Activated CD8-positive, alpha-beta memory T cell treated with anti-CD3 and anti-CD28 coated beads, Interleukin-2, amount 50 U/mL, for 1 hour (primary cell): Measurements from ENCODE around the gene FBN3.
"Not testable (repeated sequence)": the region's sequence is repeated elsewhere in the genome, so short reads cannot be mapped to it uniquely, and the experiment has no call there.

Experiments used
- DNase-seq: peaks from one replicate; pipeline ENCODE4 v3.0.0-alpha.2; 2020; ENCODE audit errors: extremely low read depth

Gene FBN3

GRCh38 chr19:8149261-8150094 is at the start of gene FBN3:
FBN3 (minus strand) TSS chr19:8149592; CDS start chr19:8147480, 2,112 bp downstream.
- DNase-seq = no peak

DNA sequence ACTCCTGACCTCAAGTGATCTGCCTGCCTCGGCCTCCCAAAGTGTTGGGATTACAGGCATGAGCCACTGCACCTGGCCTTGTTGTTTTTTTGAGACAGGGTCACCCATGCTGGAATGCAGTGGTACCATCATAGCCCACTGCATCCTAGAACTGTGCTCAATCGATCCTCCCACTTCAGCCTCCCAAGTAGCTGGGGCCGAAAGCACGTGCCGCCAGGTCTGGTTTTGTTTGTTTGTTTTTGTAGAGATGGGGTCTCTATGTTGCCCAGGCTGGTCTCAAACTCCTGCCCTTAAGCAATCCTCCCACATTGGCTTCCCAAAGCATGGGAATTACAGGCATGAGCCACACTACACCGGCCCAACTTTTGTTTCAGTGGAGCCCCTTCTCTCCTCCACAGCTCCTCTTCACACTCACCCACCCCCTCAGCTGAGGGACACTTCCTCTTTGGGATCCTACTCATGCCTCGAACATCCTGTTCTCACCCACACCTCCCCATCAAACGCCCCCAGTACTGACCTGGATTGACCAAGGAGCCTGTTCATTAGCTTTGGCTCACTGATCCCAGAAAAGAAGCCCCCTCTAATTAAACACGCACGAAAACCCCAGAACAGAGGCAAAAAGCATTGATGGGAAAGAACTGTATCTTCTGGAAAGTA is 47.0 kb upstream of the FBN3 start:
- no peak for DNase-seq

- DNase-seq = no peak
These were observed 45.3 kb upstream of the FBN3 start for GRCh38 chr19:8194528-8195267.

DNA sequence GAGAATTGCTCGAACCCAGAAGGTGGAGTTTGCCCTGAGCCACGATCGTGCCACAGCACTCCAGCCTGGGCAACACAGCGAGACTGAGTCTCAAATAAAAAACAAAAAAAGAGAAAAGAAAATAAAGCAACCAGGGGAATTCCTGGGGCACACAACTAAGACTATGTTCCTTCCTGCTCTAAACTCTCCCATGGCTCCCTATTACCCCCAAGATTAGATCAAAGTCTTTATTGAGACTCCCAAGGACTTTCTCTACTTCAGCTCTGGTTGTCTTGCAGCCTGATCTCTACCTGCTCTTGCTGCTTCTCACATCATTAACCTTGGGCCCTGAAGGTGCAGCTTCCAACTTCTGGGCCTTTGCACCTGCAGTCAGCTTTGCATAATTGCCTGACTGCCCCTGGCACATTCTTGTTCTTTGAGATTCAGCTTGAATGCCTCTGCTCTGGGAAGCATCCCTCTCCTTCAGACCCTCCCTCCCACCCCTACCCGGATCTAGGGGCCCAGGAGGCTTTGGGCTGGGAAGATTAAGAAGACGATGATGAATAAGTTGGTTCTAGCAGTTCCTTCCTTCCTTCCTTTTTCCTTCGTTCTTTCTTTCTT is 42.9 kb upstream of the FBN3 start:
- DNase-seq = no peak

GRCh38 chr19:8185343-8186068 is 36.1 kb upstream of the FBN3 start:
- no peak for DNase-seq

GRCh38 chr19:8184274-8184673 is 34.9 kb upstream of the FBN3 start:
- no peak for DNase-seq

DNA sequence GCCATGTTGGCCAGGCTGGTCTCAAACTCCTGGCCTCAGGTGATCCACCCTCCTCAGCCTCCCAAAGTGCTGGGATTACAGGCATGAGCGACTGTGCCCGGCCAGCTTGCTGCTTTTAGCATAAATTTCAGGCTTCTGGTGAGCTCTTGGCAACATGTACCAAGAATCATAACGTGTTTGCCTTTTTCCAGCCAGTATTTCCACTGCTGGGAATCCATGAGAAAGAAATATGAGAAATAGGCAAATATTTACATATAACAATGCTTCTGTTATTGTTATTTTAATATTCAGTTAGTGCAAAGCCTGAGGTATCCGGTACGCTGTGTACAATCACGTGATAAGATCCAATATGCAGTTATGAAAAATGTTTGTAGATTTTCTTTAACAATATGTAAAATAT is 30.6 kb upstream of the FBN3 start:
- no peak for DNase-seq

- DNase-seq = no peak
These were observed 25.3 kb upstream of the FBN3 start for GRCh38 chr19:8174706-8175105.

DNA sequence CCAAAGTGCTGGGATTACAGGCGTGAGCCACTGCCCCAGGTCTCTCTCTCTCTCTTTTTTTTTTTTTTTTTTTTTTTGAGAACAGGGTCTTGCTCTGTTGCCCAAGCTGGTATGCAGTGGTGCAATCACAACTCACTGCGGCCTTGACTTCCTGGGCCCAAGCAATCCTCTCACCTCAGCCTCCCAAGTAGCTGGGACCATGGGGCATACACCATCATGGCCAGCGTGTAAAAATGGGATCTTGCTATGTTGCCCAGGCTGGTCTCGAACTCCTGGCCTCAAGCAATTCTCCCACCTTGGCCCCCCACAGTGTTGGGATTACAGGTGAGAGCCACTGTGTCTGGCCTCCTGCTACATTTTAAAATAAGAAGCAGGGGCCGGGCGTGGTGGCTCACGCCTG is 19.1 kb upstream of the FBN3 start:
- no peak for DNase-seq

GRCh38 chr19:8167985-8168384 is 18.6 kb upstream of the FBN3 start:
- DNase-seq = no peak

DNA sequence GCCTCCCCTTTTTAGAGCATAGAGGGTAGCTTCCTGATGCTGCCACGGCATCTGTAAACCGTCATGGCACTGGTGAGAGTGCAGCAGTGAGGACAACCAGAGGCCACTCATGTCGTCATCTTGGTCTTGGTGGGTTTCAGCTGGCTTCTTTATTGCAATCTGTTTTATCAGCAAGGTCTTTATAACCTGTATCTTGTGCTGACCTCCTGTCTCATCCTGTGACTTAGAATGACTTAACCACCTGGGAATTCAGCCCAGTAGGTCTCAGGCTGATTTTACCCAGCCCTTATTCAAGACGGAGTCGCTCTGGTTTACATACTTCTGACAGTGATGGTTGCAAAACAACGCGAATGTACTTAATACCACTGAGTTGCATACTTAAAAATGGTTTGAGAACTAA is 14.4 kb upstream of the FBN3 start:
- DNase-seq = no peak

DNA sequence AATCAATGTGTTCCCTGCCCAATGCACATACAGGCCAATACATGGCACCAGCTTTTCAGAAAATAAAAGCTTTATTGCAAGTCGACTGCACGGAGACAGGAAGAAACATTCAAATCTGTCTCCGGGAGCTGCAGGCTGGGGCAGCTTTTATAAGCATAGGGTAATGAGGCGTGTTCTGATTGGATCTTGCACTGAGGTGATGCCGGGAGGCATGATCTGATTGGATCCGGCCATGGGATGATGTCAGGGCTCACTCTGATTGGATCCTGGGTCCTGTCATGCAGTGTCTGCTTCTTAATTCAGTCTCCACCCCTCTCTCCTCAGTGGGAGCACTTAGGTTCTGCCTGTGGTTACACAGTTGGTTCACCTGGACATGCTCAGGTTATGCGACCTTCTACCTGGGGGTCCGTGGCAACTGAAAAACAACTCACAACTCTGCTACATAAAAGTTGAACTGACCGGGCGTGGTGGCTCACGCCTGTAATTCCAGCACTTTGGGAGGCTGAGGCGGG is 11.8 kb upstream of the FBN3 start:
- DNase-seq = no peak

- not testable (repeated sequence) for DNase-seq
These were observed 9.9 kb upstream of the FBN3 start for GRCh38 chr19:8159322-8159721.

DNA sequence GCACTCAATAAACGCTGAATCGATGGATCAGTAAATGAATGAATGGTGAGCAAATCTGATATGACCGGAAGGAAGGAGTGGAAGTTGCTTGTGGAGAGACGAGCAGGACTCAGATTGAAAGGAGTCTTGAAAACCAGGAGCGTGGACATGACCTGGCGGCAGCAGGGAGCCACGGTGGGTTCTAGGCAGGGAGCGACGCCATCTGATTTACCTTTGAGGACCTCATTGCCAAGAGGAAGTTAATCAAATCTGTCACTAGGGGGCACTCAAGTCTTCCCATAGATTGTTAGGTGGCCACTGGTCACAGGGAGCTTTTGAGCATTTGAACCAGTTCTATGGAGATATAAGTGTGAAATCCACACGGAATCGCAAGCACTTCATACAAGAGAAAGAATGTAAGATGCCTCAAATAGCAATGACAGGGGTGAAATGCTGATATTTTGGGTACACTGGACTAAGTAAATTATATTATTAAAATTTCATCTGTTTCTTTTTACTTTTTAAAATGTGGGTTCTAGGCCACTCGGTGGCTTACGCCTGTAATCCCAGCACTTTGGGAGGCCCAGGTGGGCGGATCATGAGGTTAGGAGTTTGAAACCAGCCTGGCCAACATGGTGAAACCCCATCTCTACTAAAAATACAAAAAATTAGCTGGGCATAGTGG is 9.2 kb upstream of the FBN3 start:
- DNase-seq = no peak

GRCh38 chr19:8155318-8155717 is 5.9 kb upstream of the FBN3 start:
- DNase-seq = no peak

- DNase-seq = not testable (repeated sequence)
These were observed 4.6 kb upstream of the FBN3 start for GRCh38 chr19:8154014-8154413.

DNA sequence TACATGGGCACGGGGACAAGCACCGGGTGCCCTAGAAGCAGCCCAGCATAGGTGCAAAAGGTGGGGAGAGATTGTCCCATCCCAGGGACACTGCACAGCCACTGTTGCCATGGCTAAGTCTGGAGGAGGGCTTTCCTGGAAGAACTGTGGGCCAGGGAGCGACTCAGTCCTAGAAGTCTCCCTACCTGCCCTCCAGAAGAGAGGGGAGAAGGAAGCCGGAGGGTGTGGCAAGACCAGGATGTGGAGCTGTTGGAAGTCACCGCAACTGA is 2.3 kb upstream of the FBN3 start:
- DNase-seq = no peak

DNA sequence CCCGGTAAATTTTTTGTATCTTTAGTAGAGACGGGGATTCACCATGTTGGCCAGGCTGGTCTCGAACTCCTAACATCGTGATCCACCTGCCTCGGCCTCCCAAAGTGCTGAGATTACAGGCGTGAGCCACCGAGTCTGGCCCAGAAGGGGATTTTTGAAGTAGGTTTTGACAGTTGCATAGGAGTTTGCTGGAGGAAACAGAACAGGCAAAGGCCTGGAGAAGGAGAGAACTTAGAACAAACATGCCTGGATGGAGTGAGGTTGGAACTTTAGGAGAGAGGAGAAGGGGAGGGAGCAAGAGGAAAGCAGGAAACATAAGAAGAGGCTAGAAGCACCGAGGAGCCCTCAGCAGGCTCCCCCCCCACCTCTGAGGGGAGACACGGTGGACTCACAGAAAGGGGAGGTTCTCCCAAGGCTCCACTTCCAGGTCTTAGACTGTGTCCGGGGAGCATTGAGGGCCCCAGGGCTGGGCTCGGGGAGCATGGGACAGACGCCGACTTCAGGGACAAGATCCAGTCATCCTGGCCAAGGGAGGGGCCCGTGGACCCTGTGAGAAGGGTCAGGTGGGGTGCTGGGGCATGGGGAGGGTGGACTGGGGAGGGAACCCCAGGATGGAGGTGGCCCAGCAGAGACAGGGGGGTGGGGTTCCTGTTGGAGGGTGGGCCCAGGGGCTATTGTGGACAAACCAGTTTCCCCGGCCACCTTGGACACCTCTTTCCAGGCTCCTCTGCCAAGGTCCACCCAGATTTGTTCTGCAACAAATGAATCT is 1.8 kb upstream of the FBN3 start:
- DNase-seq = no peak

- no peak for DNase-seq
These were observed 930 bp upstream of the FBN3 start for GRCh38 chr19:8150178-8150865.
